Muscle layer of colon (tissue), 2 donors: Measurements from ENCODE around the gene CLSTN1.
"Not testable (repeated sequence)": the region's sequence is repeated elsewhere in the genome, so short reads cannot be mapped to it uniquely, and the experiment has no call there.

ENCODE experiments used
- H3K27ac ChIP-seq: one replicate; pipeline ENCODE4 v1.7.0; 2013; ENCODE audit warnings: low read depth, mild to moderate bottlenecking, low read length, moderate library complexity
- H3K27me3 ChIP-seq, 2 donors: one replicate each; pipeline ENCODE4 v1.7.0; 2013; ENCODE audit warnings: low read length in 2 of 2, mild to moderate bottlenecking in 2 of 2; ENCODE audit not compliant: insufficient read depth in 2 of 2, control insufficient read depth in 1 of 2
- H3K36me3 ChIP-seq: one replicate; pipeline ENCODE4 v1.7.0; 2013; ENCODE audit warnings: mild to moderate bottlenecking, low read length; ENCODE audit not compliant: insufficient read depth
- H3K4me1 ChIP-seq: one replicate; pipeline ENCODE4 v1.7.0; 2013; ENCODE audit warnings: mild to moderate bottlenecking, low read length; ENCODE audit not compliant: insufficient read depth
- H3K4me3 ChIP-seq, 2 donors: one replicate each; pipeline ENCODE4 v1.7.0; 2013; ENCODE audit warnings: low read length in 2 of 2, low read depth in 1 of 2, mild to moderate bottlenecking in 1 of 2, moderate library complexity in 1 of 2
- H3K9ac ChIP-seq: one replicate; pipeline ENCODE4 v1.7.0; 2013; ENCODE audit warnings: low read length
- H3K9me3 ChIP-seq: one replicate; pipeline ENCODE4 v1.7.0; 2013; ENCODE audit warnings: mild to moderate bottlenecking, low read length
- donor health status: abdominal sarcoma.
- donor health status: Adenocarcinoma of cecum.

CLSTN1 gene

GRCh38 chr1:9751971-9752370 is 71.8 kb downstream of the CLSTN1 start:
- H3K4me1 ChIP-seq, result peaks cover 4% of the 10 kb centered on the region
- H3K36me3 ChIP-seq, result peaks cover 26% of the 10 kb centered on the region
- H3K4me3 ChIP-seq, result no peak overlapping the region
- no peaks in the 10 kb centered on the region for H3K27me3 ChIP-seq
- no peaks in the 10 kb centered on the region for H3K9me3 ChIP-seq
- no peak overlapping the region for H3K27ac ChIP-seq
- no peak overlapping the region for H3K9ac ChIP-seq

- Histone ChIP-seq H3K9me3 (no peaks in the 10 kb centered on the region), H3K4me3 (no peak overlapping the region), H3K4me1 (peaks cover 4% of the 10 kb centered on the region), H3K9ac (no peak overlapping the region), H3K27me3 (no peaks in the 10 kb centered on the region), H3K36me3 (peaks cover 24% of the 10 kb centered on the region), H3K27ac (no peak overlapping the region)
These were observed 74.4 kb downstream of the CLSTN1 start for GRCh38 chr1:9749361-9749760.

- H3K4me3 ChIP-seq, H3K27ac ChIP-seq, H3K27me3 ChIP-seq, H3K9me3 ChIP-seq, H3K9ac ChIP-seq, H3K4me1 ChIP-seq: not testable (repeated sequence)
- peaks cover 24% of the 10 kb centered on the region for H3K36me3 ChIP-seq
These were observed 75.4 kb downstream of the CLSTN1 start for GRCh38 chr1:9748391-9748790.

- peaks cover 29% of the 10 kb centered on the region for H3K36me3 ChIP-seq
- no peaks in the 10 kb centered on the region for H3K4me1 ChIP-seq
- H3K9ac ChIP-seq, result no peak overlapping the region
- H3K4me3 ChIP-seq, result no peak overlapping the region
- H3K27me3 ChIP-seq, result no peaks in the 10 kb centered on the region
- no peaks in the 10 kb centered on the region for H3K9me3 ChIP-seq
- H3K27ac ChIP-seq, result no peak overlapping the region
These were observed 77.1 kb downstream of the CLSTN1 start for GRCh38 chr1:9746651-9747050.

GRCh38 chr1:9746211-9746610 is 77.6 kb downstream of the CLSTN1 start:
- no peak overlapping the region for H3K9ac ChIP-seq
- no peak overlapping the region for H3K27ac ChIP-seq
- no peaks in the 10 kb centered on the region for H3K9me3 ChIP-seq
- no peak overlapping the region for H3K4me3 ChIP-seq
- H3K4me1 ChIP-seq, result no peaks in the 10 kb centered on the region
- no peaks in the 10 kb centered on the region for H3K27me3 ChIP-seq
- peaks cover 33% of the 10 kb centered on the region for H3K36me3 ChIP-seq

- Histone ChIP-seq H3K27me3 (no peaks in the 10 kb centered on the region), H3K9ac (no peak overlapping the region), H3K4me1 (no peaks in the 10 kb centered on the region), H3K9me3 (no peaks in the 10 kb centered on the region), H3K36me3 (peaks cover 35% of the 10 kb centered on the region), H3K27ac (no peak overlapping the region), H3K4me3 (no peak overlapping the region)
These were observed 79.5 kb downstream of the CLSTN1 start for GRCh38 chr1:9744106-9744799.

- no peak overlapping the region for H3K27ac ChIP-seq
- no peaks in the 10 kb centered on the region for H3K4me1 ChIP-seq
- H3K27me3 ChIP-seq, result no peaks in the 10 kb centered on the region
- no peak overlapping the region for H3K4me3 ChIP-seq
- no peaks in the 10 kb centered on the region for H3K9me3 ChIP-seq
- H3K9ac ChIP-seq, result no peak overlapping the region
- peaks cover 81% of the 10 kb centered on the region for H3K36me3 ChIP-seq
These were observed 86.1 kb downstream of the CLSTN1 start for GRCh38 chr1:9737671-9738070.

GRCh38 chr1:9737057-9737456 is 86.7 kb downstream of the CLSTN1 start:
- Histone ChIP-seq H3K4me3 (no peak overlapping the region), H3K27ac (no peak overlapping the region), H3K9ac (no peak overlapping the region), H3K4me1 (no peaks in the 10 kb centered on the region), H3K9me3 (no peaks in the 10 kb centered on the region), H3K36me3 (peaks cover 86% of the 10 kb centered on the region), H3K27me3 (no peaks in the 10 kb centered on the region)

- Histone ChIP-seq H3K36me3 (peaks cover 87% of the 10 kb centered on the region), H3K27ac (no peak overlapping the region), H3K4me1 (no peaks in the 10 kb centered on the region), H3K9ac (no peak overlapping the region), H3K27me3 (no peaks in the 10 kb centered on the region), H3K4me3 (no peak overlapping the region), H3K9me3 (no peaks in the 10 kb centered on the region)
These were observed 87.5 kb downstream of the CLSTN1 start for GRCh38 chr1:9736241-9736640.

GRCh38 chr1:9735800-9736199 is 88.0 kb downstream of the CLSTN1 start:
- Histone ChIP-seq H3K36me3 (peaks cover 87% of the 10 kb centered on the region), H3K4me1 (no peaks in the 10 kb centered on the region), H3K27ac (no peak overlapping the region), H3K9me3 (no peaks in the 10 kb centered on the region), H3K4me3 (no peak overlapping the region), H3K9ac (no peak overlapping the region), H3K27me3 (no peaks in the 10 kb centered on the region)

GRCh38 chr1:9733160-9733789 is 90.5 kb downstream of the CLSTN1 start:
- Histone ChIP-seq H3K4me3 (no peak overlapping the region), H3K4me1 (no peaks in the 10 kb centered on the region), H3K9ac (no peak overlapping the region), H3K9me3 (no peaks in the 10 kb centered on the region), H3K27ac (no peak overlapping the region), H3K36me3 (peaks cover 88% of the 10 kb centered on the region), H3K27me3 (no peaks in the 10 kb centered on the region)
